Mammary epithelial cell (primary cell): ENCODE measurements around the gene SEC14L5.

ENCODE experiments used
- CTCF ChIP-seq, 2 donors: IDR thresholded peaks in 1 of 2; conservative IDR thresholded peaks in 1 of 2; 2 replicates each; pipeline ENCODE4 v1.5.1; 2011 to 2012; ENCODE audit warnings: inconsistent platforms in 2 of 2, low read length in 2 of 2, mild to moderate bottlenecking in 2 of 2, control low read depth in 1 of 2, low read depth in 1 of 2; ENCODE audit not compliant: insufficient read depth in 1 of 2; ENCODE audit errors: extremely low read depth in 1 of 2
- EZH2 ChIP-seq: IDR thresholded peaks from 2 replicates; pipeline ENCODE4 v1.6.1; 2012; ENCODE audit warnings: low read length, inconsistent platforms, borderline replicate concordance

GRCh38 chr16:4915226-4915761 is 42.8 kb upstream of the SEC14L5 start:
- TF ChIP-seq CTCF (conservative IDR thresholded peaks at IDR 0.05 in 1 of 2, IDR thresholded peaks at IDR 0.05 in 1 of 2; ENCODE audit: extremely low read depth in 1 of 2, insufficient read depth in 1 of 2, low read depth in 1 of 2, low read length in 2 of 2) (no peak), EZH2 (no peak)
